ENCODE data around the gene SCARB1. TPM values are rescaled to one million over a fixed set of nuclear protein-coding genes. Genes with fewer than 3 reads are reported as not detected.

The SCARB1 gene
- total and polyA plus RNA-seq, 9 of the 15 experiments (the other 6 are each of a cell fraction or from before 2014, with no cell fraction given) = 0.56 to 157 (median 52.8) TPM

- TF ChIP-seq MYC (IDR thresholded peaks at IDR 0.05; ENCODE audit: low read depth, low read length) = peak; percentile 58; the same call in 1 of the 2 replicates
- no peak for TF ChIP-seq MYC (CRISPR knock-in tag; IDR thresholded peaks at IDR 0.05; ENCODE audit: borderline replicate concordance, low read depth)
- TF ChIP-seq RB1 (IDR thresholded peaks at IDR 0.05; ENCODE audit: low read depth) = peak; percentile 60; the same call in 1 of the 2 replicates
- TF ChIP-seq ZNF282 (CRISPR knock-in tag; IDR thresholded peaks at IDR 0.05) = no peak
- TF ChIP-seq, protein P1, sequence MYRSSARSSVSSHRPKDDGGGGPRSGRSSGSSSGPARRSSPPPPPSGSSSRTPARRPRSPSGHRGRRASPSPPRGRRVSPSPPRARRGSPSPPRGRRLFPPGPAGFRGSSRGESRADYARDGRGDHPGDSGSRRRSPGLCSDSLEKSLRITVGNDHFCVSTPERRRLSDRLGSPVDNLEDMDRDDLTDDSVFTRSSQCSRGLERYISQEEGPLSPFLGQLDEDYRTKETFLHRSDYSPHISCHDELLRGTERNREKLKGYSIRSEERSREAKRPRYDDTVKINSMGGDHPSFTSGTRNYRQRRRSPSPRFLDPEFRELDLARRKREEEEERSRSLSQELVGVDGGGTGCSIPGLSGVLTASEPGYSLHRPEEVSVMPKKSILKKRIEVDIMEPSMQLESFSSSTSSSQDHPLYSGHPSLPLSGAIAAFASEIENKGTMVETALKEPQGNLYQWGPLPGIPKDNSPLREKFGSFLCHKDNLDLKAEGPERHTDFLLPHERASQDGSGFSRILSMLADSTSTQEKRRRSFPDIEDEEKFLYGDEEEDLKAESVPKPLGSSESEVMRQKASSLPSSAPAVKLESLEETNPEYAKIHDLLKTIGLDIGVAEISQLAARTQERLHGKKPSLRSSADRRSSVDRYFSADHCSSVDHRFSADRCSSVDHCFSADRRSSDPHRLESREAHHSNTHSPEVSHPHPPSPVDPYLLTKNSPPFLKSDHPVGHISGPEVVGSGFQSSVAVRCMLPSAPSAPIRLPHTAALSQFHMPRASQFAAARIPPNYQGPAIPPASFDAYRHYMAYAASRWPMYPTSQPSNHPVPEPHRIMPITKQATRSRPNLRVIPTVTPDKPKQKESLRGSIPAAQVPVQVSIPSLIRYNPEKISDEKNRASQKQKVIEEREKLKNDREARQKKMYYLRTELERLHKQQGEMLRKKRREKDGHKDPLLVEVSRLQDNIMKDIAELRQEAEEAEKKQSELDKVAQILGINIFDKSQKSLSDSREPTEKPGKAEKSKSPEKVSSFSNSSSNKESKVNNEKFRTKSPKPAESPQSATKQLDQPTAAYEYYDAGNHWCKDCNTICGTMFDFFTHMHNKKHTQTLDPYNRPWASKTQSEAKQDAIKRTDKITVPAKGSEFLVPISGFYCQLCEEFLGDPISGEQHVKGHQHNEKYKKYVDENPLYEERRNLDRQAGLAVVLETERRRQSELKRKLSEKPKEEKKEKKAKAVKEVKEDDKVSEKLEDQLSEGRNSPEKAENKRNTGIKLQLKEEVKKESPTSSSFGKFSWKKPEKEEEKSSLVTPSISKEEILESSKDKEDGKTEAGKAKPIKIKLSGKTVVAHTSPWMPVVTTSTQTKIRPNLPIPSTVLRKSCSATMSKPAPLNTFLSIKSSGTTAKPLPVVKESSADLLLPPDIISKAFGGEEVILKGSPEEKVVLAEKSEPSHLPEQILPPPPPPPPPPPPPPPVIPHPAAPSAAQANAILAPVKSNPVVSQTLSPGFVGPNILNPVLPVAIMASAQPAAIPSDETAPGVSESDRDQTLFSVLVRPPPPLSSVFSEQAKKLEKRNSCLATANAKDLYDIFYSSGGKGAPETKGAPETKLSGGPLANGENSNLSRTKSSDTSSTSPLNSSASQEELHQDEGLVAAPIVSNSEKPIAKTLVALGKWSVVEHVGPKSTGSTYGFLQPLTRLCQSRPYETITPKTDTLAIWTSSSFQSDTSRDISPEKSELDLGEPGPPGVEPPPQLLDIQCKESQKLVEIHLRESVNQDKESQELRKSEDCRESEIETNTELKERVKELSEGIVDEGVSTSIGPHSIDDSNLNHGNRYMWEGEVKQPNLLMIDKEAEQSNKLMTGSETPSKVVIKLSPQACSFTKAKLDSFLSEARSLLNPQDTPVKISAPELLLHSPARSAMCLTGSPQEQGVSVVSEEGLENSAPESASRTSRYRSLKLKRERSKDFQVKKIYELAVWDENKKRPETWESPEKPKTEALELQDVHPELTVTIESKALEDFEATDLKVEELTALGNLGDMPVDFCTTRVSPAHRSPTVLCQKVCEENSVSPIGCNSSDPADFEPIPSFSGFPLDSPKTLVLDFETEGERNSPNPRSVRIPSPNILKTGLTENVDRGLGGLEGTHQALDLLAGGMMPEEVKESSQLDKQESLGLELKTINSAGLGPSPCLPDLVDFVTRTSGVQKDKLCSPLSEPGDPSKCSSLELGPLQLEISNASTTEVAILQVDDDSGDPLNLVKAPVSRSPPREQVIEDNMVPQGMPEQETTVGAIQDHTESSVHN (IDR thresholded peaks at IDR 0.05; ENCODE audit: borderline replicate concordance in 1 of 2, low read depth in 1 of 2) = no peak
- TF ChIP-seq TFAP4 (CRISPR knock-in tag; IDR thresholded peaks at IDR 0.05; ENCODE audit: borderline replicate concordance) = peak; percentile 71; the same call in 1 of the 2 replicates
- TF ChIP-seq TAF1 (IDR thresholded peaks at IDR 0.05; ENCODE audit: control insufficient read depth, extremely low read depth, insufficient read depth, low read length, severe bottlenecking) = no peak
- TF ChIP-seq ZNF699 (CRISPR knock-in tag; IDR thresholded peaks at IDR 0.05; ENCODE audit: insufficient replicate concordance) = no peak
- TF ChIP-seq CC2D1A (IDR thresholded peaks at IDR 0.05) = 0 out of 2 replicates have a peak, but pooled peaks have one; percentile 27
- TF ChIP-seq PURB (CRISPR knock-in tag; IDR thresholded peaks at IDR 0.05; ENCODE audit: low read depth) = no peak
- no peak for TF ChIP-seq NRF1 (conservative IDR thresholded peaks at IDR 0.05 in 1 of 2, IDR thresholded peaks at IDR 0.05 in 1 of 2)
- TF ChIP-seq PHF21A (IDR thresholded peaks at IDR 0.05; ENCODE audit: borderline replicate concordance, low read depth) = peak; percentile 45; the same call in 1 of the 2 replicates
- TF ChIP-seq RBM34 (IDR thresholded peaks at IDR 0.05; ENCODE audit: borderline replicate concordance, insufficient read depth, low read length) = no peak
- TF ChIP-seq, protein P2, sequence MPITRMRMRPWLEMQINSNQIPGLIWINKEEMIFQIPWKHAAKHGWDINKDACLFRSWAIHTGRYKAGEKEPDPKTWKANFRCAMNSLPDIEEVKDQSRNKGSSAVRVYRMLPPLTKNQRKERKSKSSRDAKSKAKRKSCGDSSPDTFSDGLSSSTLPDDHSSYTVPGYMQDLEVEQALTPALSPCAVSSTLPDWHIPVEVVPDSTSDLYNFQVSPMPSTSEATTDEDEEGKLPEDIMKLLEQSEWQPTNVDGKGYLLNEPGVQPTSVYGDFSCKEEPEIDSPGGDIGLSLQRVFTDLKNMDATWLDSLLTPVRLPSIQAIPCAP (CRISPR knock-in tag; IDR thresholded peaks at IDR 0.05; ENCODE audit: borderline replicate concordance) = no peak
- TF ChIP-seq NCOA4 (IDR thresholded peaks at IDR 0.05; ENCODE audit: partially characterized antibody) = no peak
These were observed 92.0 kb downstream of the SCARB1 start (continued) for GRCh38 chr12:124771462-124772288.
